Measurements from ENCODE around the gene RUNX2.
A peak's percentile ranks its signal among the peaks of the same experiment; 100 is the strongest.

RUNX2 gene

GRCh38 chr6:45686841-45687569 is 358.9 kb downstream of the RUNX2 start:
- DNase-seq (ENCODE audit: insufficient read length, low spot score), result no peak
- FAIRE-seq, result peak; percentile 20

GRCh38 chr6:45687570-45687969 is 359.4 kb downstream of the RUNX2 start:
- DNase-seq (ENCODE audit: insufficient read length, low spot score) (no peak), FAIRE-seq (no peak)

- no peak for DNase-seq (ENCODE audit: insufficient read length, low spot score)
- FAIRE-seq, result no peak
Measured at GRCh38 chr6:45688180-45688579, 360.1 kb downstream of the RUNX2 start.

- FAIRE-seq, result no peak
- DNase-seq (ENCODE audit: insufficient read length, low spot score), result no peak
Measured at GRCh38 chr6:45689926-45690615, 361.9 kb downstream of the RUNX2 start.

- DNase-seq (ENCODE audit: insufficient read length, low spot score), result no peak
- FAIRE-seq, result no peak
Measured at GRCh38 chr6:45690846-45691245, 362.7 kb downstream of the RUNX2 start.

GRCh38 chr6:45691426-45691825 is 363.3 kb downstream of the RUNX2 start:
- no peak for DNase-seq (ENCODE audit: insufficient read length, low spot score)
- no peak for FAIRE-seq

GRCh38 chr6:45692021-45692420 is 363.9 kb downstream of the RUNX2 start:
- FAIRE-seq, result no peak

GRCh38 chr6:45696738-45697137 is 368.6 kb downstream of the RUNX2 start:
- peak; percentile 40 for FAIRE-seq

More at GRCh38 chr6:45692021-45692420, 363.9 kb downstream of the RUNX2 start:
- DNase-seq (ENCODE audit: insufficient read length, low spot score), result no peak

GRCh38 chr6:45697605-45698004 is 369.5 kb downstream of the RUNX2 start:
- FAIRE-seq (no peak), DNase-seq (ENCODE audit: insufficient read length, low spot score) (peak; percentile 68)

More at GRCh38 chr6:45696738-45697137, 368.6 kb downstream of the RUNX2 start:
- DNase-seq (ENCODE audit: insufficient read length, low spot score), result no peak

- DNase-seq (ENCODE audit: insufficient read length, low spot score) (no peak), FAIRE-seq (no peak)
Measured at GRCh38 chr6:45698046-45698445, 369.9 kb downstream of the RUNX2 start.

GRCh38 chr6:45699663-45700062 is 371.5 kb downstream of the RUNX2 start:
- no peak for FAIRE-seq
- DNase-seq (ENCODE audit: insufficient read length, low spot score), result no peak

GRCh38 chr6:45702849-45703739 is 375.0 kb downstream of the RUNX2 start:
- no peak for FAIRE-seq

GRCh38 chr6:45704056-45704800 is 376.1 kb downstream of the RUNX2 start:
- FAIRE-seq (no peak), DNase-seq (ENCODE audit: insufficient read length, low spot score) (no peak)

More at GRCh38 chr6:45702849-45703739, 375.0 kb downstream of the RUNX2 start:
- DNase-seq (ENCODE audit: insufficient read length, low spot score), result no peak

GRCh38 chr6:45705137-45705855 is 377.2 kb downstream of the RUNX2 start:
- DNase-seq (ENCODE audit: insufficient read length, low spot score) (no peak), FAIRE-seq (no peak)

- DNase-seq (ENCODE audit: insufficient read length, low spot score), result no peak
Measured at GRCh38 chr6:45706319-45706718, 378.2 kb downstream of the RUNX2 start.

GRCh38 chr6:45707176-45707575 is 379.0 kb downstream of the RUNX2 start:
- no peak for DNase-seq (ENCODE audit: insufficient read length, low spot score)
- FAIRE-seq, result no peak

More at GRCh38 chr6:45706319-45706718, 378.2 kb downstream of the RUNX2 start:
- FAIRE-seq, result no peak

GRCh38 chr6:45709781-45710220 is 381.7 kb downstream of the RUNX2 start:
- FAIRE-seq (no peak), DNase-seq (ENCODE audit: insufficient read length, low spot score) (no peak)

- FAIRE-seq, result no peak
- no peak for DNase-seq (ENCODE audit: insufficient read length, low spot score)
Measured at GRCh38 chr6:45710304-45710821, 382.2 kb downstream of the RUNX2 start.

GRCh38 chr6:45712076-45712475 is 383.9 kb downstream of the RUNX2 start:
- no peak for DNase-seq (ENCODE audit: insufficient read length, low spot score)
- no peak for FAIRE-seq
